Mucosa of rectum (tissue), 2 donors: ENCODE data around the gene POLRMT.

Source experiments
- H3K27ac ChIP-seq, 2 donors: one replicate each; pipeline ENCODE4 v1.7.0; 2013; ENCODE audit warnings: inconsistent platforms in 2 of 2, low read depth in 2 of 2, low read length in 2 of 2
- H3K27me3 ChIP-seq, 2 donors: one replicate each; pipeline ENCODE4 v1.7.0; 2013; ENCODE audit warnings: low read length in 2 of 2; ENCODE audit not compliant: control insufficient read depth in 2 of 2, insufficient read depth in 2 of 2
- H3K36me3 ChIP-seq, 2 donors: one replicate each; pipeline ENCODE4 v1.7.0; 2013; ENCODE audit warnings: low read length in 2 of 2; ENCODE audit not compliant: control insufficient read depth in 2 of 2, insufficient read depth in 2 of 2
- H3K4me1 ChIP-seq, 2 donors: one replicate each; pipeline ENCODE4 v1.7.0; 2013; ENCODE audit warnings: low read length in 2 of 2, mild to moderate bottlenecking in 1 of 2; ENCODE audit not compliant: control insufficient read depth in 2 of 2, insufficient read depth in 2 of 2
- H3K4me3 ChIP-seq, 2 donors: one replicate each; pipeline ENCODE4 v1.7.0; 2013; ENCODE audit warnings: low read length in 2 of 2
- H3K9ac ChIP-seq, 2 donors: one replicate each; pipeline ENCODE4 v1.7.0; 2013; ENCODE audit warnings: low read length in 2 of 2, low read depth in 1 of 2, mild to moderate bottlenecking in 1 of 2
- H3K9me3 ChIP-seq, 2 donors: one replicate each; pipeline ENCODE4 v1.7.0; 2013; ENCODE audit warnings: low read length in 2 of 2; ENCODE audit not compliant: control insufficient read depth in 2 of 2
- donor health status: healthy.
- donor health status: Normal muscosa, but diverticular disease.

POLRMT gene

DNA sequence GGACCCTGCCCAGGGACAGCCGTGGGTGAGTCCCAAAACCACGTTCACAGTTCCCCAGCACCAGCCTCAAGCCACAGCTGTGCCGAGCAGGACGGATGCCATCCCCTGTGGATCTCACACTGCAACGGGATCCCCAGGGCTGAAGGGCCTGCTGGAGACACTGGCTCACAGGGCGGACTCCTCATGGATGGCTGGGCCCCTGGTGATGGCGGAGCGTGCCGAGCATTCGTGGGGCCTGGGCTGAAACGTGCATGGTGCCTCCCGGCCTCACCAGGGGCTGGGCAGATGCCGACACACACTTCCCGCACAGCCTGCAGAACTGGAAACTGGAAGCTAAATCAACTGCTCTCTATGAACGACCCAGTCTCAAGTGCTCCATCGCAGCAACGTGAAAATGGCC is 20.1 kb upstream of the POLRMT start:
- no peak overlapping the region for H3K4me3 ChIP-seq
- peaks cover 25 to 28% of the 10 kb centered on the region in 2 donors for H3K36me3 ChIP-seq
- H3K27ac ChIP-seq = no peak overlapping the region
- no peaks in the 10 kb centered on the region for H3K27me3 ChIP-seq
- no peak overlapping the region for H3K9ac ChIP-seq
- H3K4me1 ChIP-seq = peaks cover 2 to 8% of the 10 kb centered on the region in 2 donors
- no peaks in the 10 kb centered on the region for H3K9me3 ChIP-seq

DNA sequence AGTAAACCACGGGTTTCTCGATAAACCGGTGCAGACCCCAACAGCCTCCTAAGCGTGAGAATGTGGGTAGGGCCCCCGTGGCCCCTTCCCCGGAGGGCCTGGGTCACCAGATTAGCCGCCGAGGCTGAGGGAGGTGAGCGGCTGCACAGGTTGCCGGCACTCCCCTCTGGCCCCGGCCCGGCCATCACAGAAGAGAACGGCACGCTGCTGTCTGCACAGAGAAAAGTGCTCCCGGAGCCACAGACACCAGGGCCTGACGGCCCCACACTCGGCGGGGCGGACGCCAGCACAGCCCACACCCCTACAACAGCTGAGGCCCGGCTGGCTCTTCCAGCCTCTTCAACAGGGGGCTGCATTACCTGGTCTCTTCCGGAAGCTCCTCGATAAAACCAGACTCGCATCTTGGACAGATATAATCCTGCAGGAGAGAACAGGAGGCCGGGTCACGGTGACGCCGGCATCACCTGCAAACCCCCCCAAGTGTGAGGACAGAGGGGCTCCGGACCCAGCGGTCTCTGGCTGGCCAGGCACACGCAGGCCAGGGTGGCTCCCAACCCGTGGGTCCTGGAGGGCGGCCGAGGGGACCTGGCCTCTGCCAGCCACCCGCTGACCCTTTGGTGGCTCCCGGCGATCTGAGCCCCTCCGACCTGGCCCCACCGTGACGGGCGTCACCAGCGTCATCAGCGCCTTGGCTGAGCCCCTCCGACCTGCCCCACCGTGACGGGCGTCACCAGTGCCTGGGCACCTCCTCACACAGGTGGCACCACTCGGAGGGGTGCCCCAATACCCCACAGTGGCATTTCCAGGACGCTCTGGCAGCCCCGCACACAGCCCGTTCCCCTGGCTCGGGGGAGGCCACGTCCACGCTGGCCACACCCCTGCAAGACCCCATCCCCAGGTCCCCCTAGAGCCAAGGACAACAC is 19.4 kb upstream of the POLRMT start:
- Histone ChIP-seq H3K27ac (no peak overlapping the region), H3K36me3 (peaks cover 27 to 30% of the 10 kb centered on the region in 2 donors)

DNA sequence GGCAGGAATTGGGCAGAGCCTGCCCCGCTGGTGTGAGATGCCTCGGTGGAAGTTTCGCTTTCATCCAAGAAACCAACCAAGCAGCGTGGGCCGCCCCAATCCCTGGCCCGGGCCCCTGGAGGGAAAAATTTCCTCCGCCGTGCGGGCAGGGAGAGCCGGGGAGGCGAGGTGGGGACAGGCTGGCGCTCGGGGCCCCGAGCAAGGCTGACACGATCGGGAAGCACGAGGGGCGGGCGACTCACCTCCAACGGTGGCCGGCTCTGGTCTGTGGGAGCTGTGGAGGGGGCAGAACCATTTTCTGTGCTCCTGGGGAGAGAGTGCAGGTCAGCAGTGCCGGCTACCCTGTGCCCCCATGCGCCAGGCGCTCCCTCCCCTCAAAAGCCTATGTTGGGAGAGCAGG is 18.7 kb upstream of the POLRMT start:
- Histone ChIP-seq H3K27ac (no peak overlapping the region), H3K9me3 (no peaks in the 10 kb centered on the region), H3K36me3 (peaks cover 30 to 33% of the 10 kb centered on the region in 2 donors), H3K27me3 (no peaks in the 10 kb centered on the region), H3K9ac (no peak overlapping the region), H3K4me1 (peaks cover 0 to 2% of the 10 kb centered on the region in 2 donors), H3K4me3 (no peak overlapping the region)

More for the DNA sequence above, 19.4 kb upstream of the POLRMT start:
- H3K9me3 ChIP-seq = no peaks in the 10 kb centered on the region
- no peaks in the 10 kb centered on the region for H3K27me3 ChIP-seq
- peaks cover 0 to 6% of the 10 kb centered on the region in 2 donors for H3K4me1 ChIP-seq
- H3K9ac ChIP-seq = no peak overlapping the region
- H3K4me3 ChIP-seq = no peak overlapping the region

DNA sequence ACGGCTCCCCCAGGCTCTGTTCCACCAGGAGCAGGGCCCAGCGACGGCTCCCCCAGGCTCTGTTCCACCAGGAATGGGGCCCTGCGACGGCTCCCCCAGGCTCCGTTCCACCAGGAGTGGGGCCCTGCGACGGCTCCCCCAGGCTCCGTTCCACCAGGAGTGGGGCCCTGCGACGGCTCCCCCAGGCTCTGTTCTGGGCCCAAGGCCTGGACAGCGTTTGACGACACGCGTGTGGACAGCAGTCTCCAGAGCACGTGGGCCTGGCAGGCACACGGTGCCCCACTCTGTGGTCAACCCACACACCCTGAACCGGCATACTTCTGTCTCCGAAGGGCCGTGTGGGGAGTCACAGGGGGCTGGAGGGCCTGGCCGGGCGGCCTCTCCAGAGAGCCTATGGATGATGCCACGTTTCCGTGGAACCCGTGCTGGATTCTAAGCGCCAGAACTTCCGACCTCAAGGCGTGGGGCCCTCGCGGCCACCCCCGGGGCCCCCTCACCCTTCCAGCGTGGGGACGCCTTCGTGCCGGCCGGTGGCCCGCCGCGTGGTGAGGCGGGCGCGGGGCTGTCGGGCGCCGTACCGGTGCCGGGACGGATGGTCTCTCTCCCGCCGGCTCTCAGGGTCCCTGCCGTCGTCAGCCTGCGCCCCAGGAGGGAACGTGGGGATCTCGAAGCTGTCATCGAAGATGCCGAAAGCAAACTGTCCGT is 17.9 kb upstream of the POLRMT start:
- no peaks in the 10 kb centered on the region for H3K4me1 ChIP-seq
- no peak overlapping the region for H3K4me3 ChIP-seq
- no peaks in the 10 kb centered on the region for H3K9me3 ChIP-seq
- no peaks in the 10 kb centered on the region for H3K27me3 ChIP-seq
- no peak overlapping the region for H3K27ac ChIP-seq
- H3K9ac ChIP-seq = no peak overlapping the region
- peaks cover 33 to 35% of the 10 kb centered on the region in 2 donors for H3K36me3 ChIP-seq

DNA sequence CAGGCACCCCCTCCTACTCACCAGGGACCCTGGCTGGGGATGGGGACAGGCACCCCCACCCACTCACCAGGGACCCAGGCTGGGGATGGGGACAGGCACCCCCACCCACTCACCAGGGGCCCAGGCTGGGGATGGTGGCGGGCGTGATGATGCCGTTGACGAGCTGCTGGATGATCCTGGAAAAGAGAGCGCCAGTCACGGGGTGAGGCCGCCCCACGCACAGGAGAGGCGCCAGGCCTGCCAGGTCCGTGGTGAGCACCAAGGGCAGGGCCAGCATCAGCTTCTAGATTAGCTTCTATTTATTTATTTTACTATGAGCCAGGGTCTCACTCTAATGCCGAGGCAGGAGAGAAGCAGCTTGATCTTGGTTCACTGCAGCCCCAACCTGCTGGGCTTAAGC is 16.8 kb upstream of the POLRMT start:
- H3K27ac ChIP-seq = no peak overlapping the region
- H3K4me3 ChIP-seq = no peak overlapping the region
- H3K9me3 ChIP-seq = no peaks in the 10 kb centered on the region
- H3K27me3 ChIP-seq = no peaks in the 10 kb centered on the region
- peaks cover 36% of the 10 kb centered on the region in 2 donors for H3K36me3 ChIP-seq
- no peaks in the 10 kb centered on the region for H3K4me1 ChIP-seq
- no peak overlapping the region for H3K9ac ChIP-seq

DNA sequence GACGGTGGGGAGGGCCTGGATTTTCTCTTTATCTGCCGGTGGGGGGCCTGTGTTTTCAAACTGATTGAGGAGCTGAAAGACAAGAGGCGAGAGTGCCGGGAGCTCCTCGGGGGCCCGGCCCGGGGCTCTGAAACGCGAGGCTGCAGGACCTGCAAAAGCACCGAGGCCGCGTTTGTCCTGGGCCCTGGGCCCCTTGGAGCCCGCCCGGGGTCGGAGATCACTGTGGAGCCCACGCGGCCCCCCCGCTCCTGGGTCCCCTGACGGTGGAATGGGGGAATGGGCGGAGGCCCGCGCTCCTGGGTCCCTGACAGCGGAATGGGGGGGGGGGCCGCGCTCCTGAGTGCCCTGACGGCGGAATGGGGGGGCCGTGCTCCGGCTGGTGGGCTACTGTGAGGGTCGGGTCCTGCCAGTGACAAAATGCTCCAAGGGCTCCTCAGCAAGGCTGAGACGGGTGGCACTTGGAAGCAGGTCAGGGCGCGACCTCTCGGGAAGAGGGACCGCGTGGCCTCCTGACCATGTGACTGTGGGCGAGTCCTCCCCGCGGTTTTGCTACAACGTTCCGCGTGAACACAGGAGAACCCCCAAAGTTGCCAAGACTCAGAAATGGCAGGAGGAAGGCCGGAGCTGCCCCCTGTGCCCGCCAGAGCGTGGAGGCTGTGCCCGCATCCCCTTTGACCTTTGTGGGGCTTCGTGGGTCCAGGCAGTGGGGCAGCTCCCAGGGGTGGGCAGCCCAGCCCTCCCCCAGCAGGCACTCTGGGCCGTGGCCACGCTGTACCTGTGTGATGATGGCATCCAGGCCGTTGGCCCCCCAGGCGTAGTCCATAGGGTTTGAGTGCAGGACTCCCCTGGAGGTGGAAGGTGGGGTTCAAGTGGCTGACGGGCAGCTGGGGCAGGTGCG is 15.8 kb upstream of the POLRMT start:
- Histone ChIP-seq H3K4me1 (no peaks in the 10 kb centered on the region), H3K27ac (no peak overlapping the region), H3K9ac (no peak overlapping the region), H3K27me3 (no peaks in the 10 kb centered on the region), H3K36me3 (peaks cover 36% of the 10 kb centered on the region in 2 donors), H3K9me3 (no peaks in the 10 kb centered on the region), H3K4me3 (no peak overlapping the region)

DNA sequence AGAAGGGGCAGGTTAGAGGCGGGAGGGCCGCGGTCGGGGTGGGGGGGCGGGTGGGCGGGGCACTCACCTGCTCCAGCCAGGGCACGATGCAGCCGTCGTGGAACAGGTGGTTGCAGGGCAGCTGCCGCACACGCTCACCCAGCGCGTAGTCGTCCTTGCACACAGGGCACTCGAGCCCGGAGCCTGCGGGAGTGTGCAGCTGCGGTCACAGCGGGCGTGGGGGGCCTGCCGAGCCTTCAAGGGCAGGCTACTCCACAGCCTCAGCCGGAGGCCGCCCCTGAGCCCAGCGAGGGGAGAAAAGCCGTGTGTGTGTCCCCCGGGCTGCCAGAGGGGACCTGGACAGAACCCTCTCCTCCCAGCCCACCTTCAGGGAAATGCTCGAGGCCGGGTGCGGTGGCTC is 15.0 kb upstream of the POLRMT start:
- H3K4me3 ChIP-seq = no peak overlapping the region
- H3K9ac ChIP-seq = no peak overlapping the region
- no peak overlapping the region for H3K27ac ChIP-seq
- no peaks in the 10 kb centered on the region for H3K27me3 ChIP-seq
- H3K36me3 ChIP-seq = peaks cover 30 to 31% of the 10 kb centered on the region in 2 donors
- H3K9me3 ChIP-seq = no peaks in the 10 kb centered on the region
- H3K4me1 ChIP-seq = no peaks in the 10 kb centered on the region

DNA sequence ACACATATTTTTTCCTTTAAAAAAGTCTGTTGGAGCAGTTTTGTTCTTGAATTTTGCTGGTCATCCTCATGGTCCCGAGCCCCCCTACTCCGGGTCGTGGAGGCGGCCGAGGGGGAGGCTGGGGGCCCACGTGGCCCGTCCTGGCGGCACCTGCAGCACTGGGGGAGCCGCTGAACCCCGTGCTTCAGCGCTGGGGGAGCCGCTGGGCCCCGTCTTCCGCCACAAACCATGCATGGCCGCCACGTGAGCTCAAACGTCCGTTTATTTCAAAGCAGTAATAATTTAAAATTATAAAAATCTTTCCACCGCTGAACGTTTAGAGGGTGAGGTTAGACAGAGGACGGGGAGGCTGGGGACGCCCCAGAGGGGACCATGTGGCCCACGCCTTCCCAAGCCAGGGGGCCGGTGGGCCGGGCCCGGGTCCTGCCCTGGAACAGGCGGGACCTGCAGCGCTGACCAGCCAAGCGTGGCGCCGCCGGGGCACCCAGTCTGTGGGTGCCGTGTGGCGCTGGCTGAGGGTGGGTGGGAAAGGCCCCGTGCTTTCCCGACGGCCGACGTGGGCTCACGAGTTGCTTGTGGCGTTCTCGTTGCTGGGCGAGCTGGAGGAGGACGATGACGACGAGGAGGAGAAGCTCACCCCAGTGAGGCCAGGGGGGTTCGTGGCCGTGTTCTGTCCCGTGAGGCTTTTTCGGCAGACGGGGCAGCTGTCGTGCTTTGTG is 14.4 kb upstream of the POLRMT start:
- H3K4me1 ChIP-seq = no peaks in the 10 kb centered on the region
- peaks cover 28 to 30% of the 10 kb centered on the region in 2 donors for H3K36me3 ChIP-seq
- H3K27me3 ChIP-seq = no peaks in the 10 kb centered on the region
- no peak overlapping the region for H3K9ac ChIP-seq
- H3K9me3 ChIP-seq = no peaks in the 10 kb centered on the region
- H3K4me3 ChIP-seq = no peak overlapping the region
- H3K27ac ChIP-seq = no peak overlapping the region

DNA sequence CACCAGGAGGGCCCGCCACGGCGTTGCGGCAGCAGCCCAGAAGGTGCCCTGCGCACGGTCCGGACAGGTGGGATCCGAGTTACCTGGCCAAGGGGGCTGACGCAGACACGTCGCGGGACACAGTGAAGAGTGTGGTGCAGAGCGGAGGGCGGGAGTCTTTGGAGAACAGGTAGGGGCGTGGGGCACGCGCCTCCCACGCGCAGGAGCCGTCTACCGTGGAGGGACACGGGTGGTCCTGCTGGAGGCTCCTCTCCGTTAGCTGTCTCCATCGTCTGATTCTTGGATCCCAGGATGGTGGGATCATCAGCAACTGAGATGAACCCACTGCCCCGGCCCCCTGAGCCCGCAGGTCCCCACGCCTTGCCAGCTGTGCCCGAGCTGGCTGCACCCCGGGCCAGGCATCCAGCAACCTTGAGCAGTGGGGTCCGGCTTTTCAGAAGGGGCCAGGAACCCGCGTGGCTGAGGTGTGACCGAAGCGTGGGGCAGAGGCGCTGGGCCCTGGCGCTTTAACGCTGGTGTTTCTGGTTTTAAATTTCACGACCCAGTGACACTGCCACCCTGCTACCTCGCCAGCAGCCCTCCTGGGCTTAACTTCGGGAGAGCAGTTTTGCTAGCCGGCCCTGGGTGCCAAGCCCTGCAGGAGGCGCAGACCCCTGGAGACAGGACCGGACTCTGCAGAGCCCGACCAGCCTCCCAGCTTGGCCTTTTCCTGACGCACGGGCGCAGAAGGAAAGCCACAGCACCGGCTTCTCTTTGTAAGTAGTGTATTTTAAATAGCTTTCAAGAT is 13.6 kb upstream of the POLRMT start:
- no peaks in the 10 kb centered on the region for H3K27me3 ChIP-seq
- no peaks in the 10 kb centered on the region for H3K9me3 ChIP-seq
- peaks cover 24 to 25% of the 10 kb centered on the region in 2 donors for H3K36me3 ChIP-seq
- no peak overlapping the region for H3K4me3 ChIP-seq
- H3K4me1 ChIP-seq = no peaks in the 10 kb centered on the region
- no peak overlapping the region for H3K27ac ChIP-seq
- no peak overlapping the region for H3K9ac ChIP-seq
